ENCODE measurements around the gene CSF1R.

CSF1R gene

GRCh38 chr5:150044712-150045111 is 41.6 kb downstream of the CSF1R start:
- TF ChIP-seq CTCF (IDR thresholded peaks at IDR 0.05; ENCODE audit: extremely low read depth, insufficient read depth, missing control alignments) = no peak
- in situ Hi-C loops (cut with MboI; ENCODE audit: low pct_unique_long_range_greater_than_20kb, low sequenced_read_pairs, unreplicated experiment) = no loop called here
- no peak for DNase-seq (ENCODE audit: low spot score)

- TF ChIP-seq CTCF (IDR thresholded peaks at IDR 0.05; ENCODE audit: extremely low read depth, insufficient read depth, missing control alignments) = no peak
- in situ Hi-C loops (cut with MboI; ENCODE audit: low pct_unique_long_range_greater_than_20kb, low sequenced_read_pairs, unreplicated experiment) = no loop called here
- no peak for DNase-seq (ENCODE audit: low spot score)
These were observed 42.0 kb downstream of the CSF1R start for GRCh38 chr5:150044329-150044681.

GRCh38 chr5:150043657-150044328 is 42.6 kb downstream of the CSF1R start:
- DNase-seq (ENCODE audit: low spot score) = no peak
- in situ Hi-C loops (cut with MboI; ENCODE audit: low pct_unique_long_range_greater_than_20kb, low sequenced_read_pairs, unreplicated experiment) = no loop called here
- no peak for TF ChIP-seq CTCF (IDR thresholded peaks at IDR 0.05; ENCODE audit: extremely low read depth, insufficient read depth, missing control alignments)

- no peak for DNase-seq (ENCODE audit: low spot score)
- TF ChIP-seq CTCF (IDR thresholded peaks at IDR 0.05; ENCODE audit: extremely low read depth, insufficient read depth, missing control alignments) = no peak
- in situ Hi-C loops (cut with MboI; ENCODE audit: low pct_unique_long_range_greater_than_20kb, low sequenced_read_pairs, unreplicated experiment) = no loop called here
These were observed 43.9 kb downstream of the CSF1R start for GRCh38 chr5:150042459-150042858.

GRCh38 chr5:150038547-150038946 is 47.8 kb downstream of the CSF1R start:
- DNase-seq (ENCODE audit: low spot score) = no peak
- TF ChIP-seq CTCF (IDR thresholded peaks at IDR 0.05; ENCODE audit: extremely low read depth, insufficient read depth, missing control alignments) = no peak
- in situ Hi-C loops (cut with MboI; ENCODE audit: low pct_unique_long_range_greater_than_20kb, low sequenced_read_pairs, unreplicated experiment) = no loop called here

- in situ Hi-C loops (cut with MboI; ENCODE audit: low pct_unique_long_range_greater_than_20kb, low sequenced_read_pairs, unreplicated experiment) = no loop called here
- TF ChIP-seq CTCF (IDR thresholded peaks at IDR 0.05; ENCODE audit: extremely low read depth, insufficient read depth, missing control alignments) = no peak
- DNase-seq (ENCODE audit: low spot score) = no peak
These were observed 49.8 kb downstream of the CSF1R start for GRCh38 chr5:150036513-150036912.

All from GM13977 (cell line).